Heart left ventricle (tissue), 16 donors: ENCODE measurements around the gene NAPA. TPM values are rescaled to one million over a fixed set of nuclear protein-coding genes. Genes with fewer than 3 reads are reported as not detected.
A peak's percentile ranks its signal among the peaks of the same experiment; 100 is the strongest.

Experiments
- ATAC-seq, 4 donors: fragments of 200-7000 bp; cut with Tn5 transposase; one replicate each; pipeline ENCODE4 v1.9.1; 2020 to 2022; ENCODE audit warnings: moderate library complexity in 4 of 4, mild to moderate bottlenecking in 3 of 4, moderate number of reproducible peaks in 1 of 4
- DNase-seq, 5 donors: peaks; one replicate each; pipeline ENCODE4 v3.0.0-alpha.2; 2020
- H3K27ac ChIP-seq, 12 donors: fragments of 200-600 bp; sonication (generic) in 4 of 12; one replicate each; pipeline versions ENCODE4 v1.5.0 to v1.8.0; 2016 to 2022; ENCODE audit warnings: mild to moderate bottlenecking in 2 of 12
- H3K27me3 ChIP-seq, 9 donors: fragments of 200-600 bp; sonication (generic) in 2 of 9; one replicate each; pipeline versions ENCODE4 v1.5.1 to v1.8.0; 2016 to 2022; ENCODE audit warnings: mild to moderate bottlenecking in 3 of 9
- H3K36me3 ChIP-seq, 9 donors: fragments of 200-600 bp; sonication (generic) in 2 of 9; one replicate each; pipeline versions ENCODE4 v1.5.0 to v1.8.0; 2018 to 2022; ENCODE audit warnings: mild to moderate bottlenecking in 2 of 9
- H3K4me1 ChIP-seq, 12 donors: fragments of 200-600 bp; sonication (generic) in 4 of 12; one replicate each; pipeline versions ENCODE4 v1.5.0 to v1.8.0; 2016 to 2022; ENCODE audit warnings: mild to moderate bottlenecking in 3 of 12
- H3K4me3 ChIP-seq, 12 donors: fragments of 200-600 bp; sonication (generic) in 4 of 12; one replicate each; pipeline versions ENCODE4 v1.5.0 to v1.8.0; 2017 to 2022; ENCODE audit warnings: mild to moderate bottlenecking in 9 of 12, moderate library complexity in 4 of 12
- H3K9me3 ChIP-seq, 12 donors: fragments of 200-600 bp; sonication (generic) in 4 of 12; one replicate each; pipeline versions ENCODE4 v1.5.0 to v1.8.0; 2016 to 2022; ENCODE audit warnings: mild to moderate bottlenecking in 1 of 12
- CTCF ChIP-seq, 12 donors: fragments of 200-600 bp; sonication (generic) in 4 of 12; IDR thresholded peaks; one replicate each; pipeline versions ENCODE4 v1.5.0 to v1.8.0; 2018 to 2022; ENCODE audit warnings: antibody characterized with exemption in 12 of 12, mild to moderate bottlenecking in 5 of 12
- POLR2A ChIP-seq, 2 donors: fragments of 450-650 bp; IDR thresholded peaks; one replicate each; pipeline ENCODE4 v1.6.1; 2017; ENCODE audit warnings: antibody characterized with exemption in 2 of 2, mild to moderate bottlenecking in 2 of 2, moderate library complexity in 2 of 2
- WGBS, 4 donors: extraction: QIAGEN DNeasy Blood & Tissue Kit in 2 of 4; methylation state at CpG; one replicate each; pipeline versions ENCODE4 v1.1.5 to v1.1.7; 2013 to 2018; 5-methylcytosine and 5-hydroxymethylcytosine counted together
- intact Hi-C, 10 donors: fragments of 100-400 bp; cut with DNase I; formaldehyde crosslinking; loops; one replicate each; pipeline versions ENCODE4 v1.11.1 to v1.14.2; 2022
- polyA plus RNA-seq, 2 donors: library from polyadenylated mRNA; stranded (reverse); fragments of 200-250 nt; gene quantifications; one replicate each; pipeline ENCODE4 v1.2.3, GENCODE V29; 2013
- total RNA-seq, 9 donors: library from RNA; depleted of rRNA in 2 of 9; stranded (reverse); fragments of >200 nt in 2 of 9; fragmentation: NEBNext Ultra II Directional in 3 of 9; extraction: Animal tissue kit (Norgen Biotek cat#: 25700) in 3 of 9; gene quantifications; one replicate each; pipeline versions ENCODE4 v1.1.0 to v1.2.4, GENCODE V29; 2016 to 2023
- donor health status: ischemic (EF 13 %, LVEDD 7.1; RV severe dilation, severe dysfunction).
- donor health status: healthy with polysubstance abuse.
- donor health status: DM: no; HTN: yes; CAD: no.
- donor health status: DM: no; HTN: no; CAD: no.
- donor health status: ischemic (EF 25% LVEDD 6.9; RV normal size, moderate dysfunction).
- donor health status: ischemic (EF 25% LVEDD 5.7; RV mildly dilated, moderate dysfunction).
- donor health status: healthy.
- donor health status: DM: yes; HTN: yes; CAD: no.
- donor health status: ischemic (EF 35%, LVEDD 5.7; RV mildly dilated, moderate dysfunction).
- donor health status: nonischemic (EF 11% LVEDD 7.7; RV severe dilation, severe dysfunction).
- donor health status: DM: yes; HTN: yes; CAD: no.
- donor health status: PGD.
- donor health status: ischemic (EF 29% LVEDD 5.4; RV normal size, mild dysfunction).
- donor health status: nonischemic (EF 23%, LVEDD 6.1; RV moderate dilation, normal function).

Gene NAPA
- total and polyA plus RNA-seq, 11 donors, result 113 to 238 (median 122) TPM

GRCh38 chr19:47541518-47541917 is 26.7 kb upstream of the NAPA start:
- Histone ChIP-seq H3K27ac (peak overlapping the region in 9 of 12 donors; percentile 4 to 88 (median 68)), H3K4me1 (peaks cover 0 to 16% (median 5%) of the 10 kb centered on the region in 12 donors), H3K9me3 (no peaks in the 10 kb centered on the region), H3K36me3 (no peaks in the 10 kb centered on the region), H3K4me3 (no peak overlapping the region), H3K27me3 (peaks cover 0 to 25% (median 12%) of the 10 kb centered on the region in 9 donors)
- DNase-seq (no peak), ATAC-seq (no peak)
- TF ChIP-seq CTCF (IDR thresholded peaks at IDR 0.05) (no peak), POLR2A (IDR thresholded peaks at IDR 0.05) (no peak)
- WGBS, 4 donors, result 68 to 80% (median 72%) methylated on average over 6 of the region's 6 CpGs
- intact Hi-C loops, result no loop called here

GRCh38 chr19:47540748-47541147 is 25.9 kb upstream of the NAPA start:
- DNase-seq (no peak), ATAC-seq (no peak)
- H3K27ac ChIP-seq, result peak overlapping the region in 1 of 12 donors; percentile 88
- no peaks in the 10 kb centered on the region for H3K36me3 ChIP-seq
- peaks cover 0 to 23% (median 12%) of the 10 kb centered on the region in 9 donors for H3K27me3 ChIP-seq
- intact Hi-C loops, result no loop called here
- TF ChIP-seq POLR2A (IDR thresholded peaks at IDR 0.05) (no peak), CTCF (IDR thresholded peaks at IDR 0.05) (peak in 2 of 12 donors; percentile 17 to 35)
- no peaks in the 10 kb centered on the region for H3K9me3 ChIP-seq
- no peak overlapping the region for H3K4me3 ChIP-seq
- H3K4me1 ChIP-seq, result peaks cover 0 to 16% (median 5%) of the 10 kb centered on the region in 12 donors
- 56 to 75% (median 69%) methylated on average over 4 of the region's 4 CpGs for WGBS, 4 donors

- H3K27me3 ChIP-seq, result peaks cover 0 to 14% (median 3%) of the 10 kb centered on the region in 9 donors
- WGBS, 4 donors, result 55 to 67% (median 64%) methylated on average over 12 of the region's 12 CpGs
- peak overlapping the region in 1 of 12 donors; percentile 88 for H3K27ac ChIP-seq
- no peak overlapping the region for H3K4me3 ChIP-seq
- intact Hi-C loops, result loop anchor here in 1 of 10 donors (10.0 kb wide), 1 partner anchor 165 kb away; no protein-coding TSS in a partner anchor
- H3K36me3 ChIP-seq, result no peaks in the 10 kb centered on the region
- DNase-seq, result no peak
- TF ChIP-seq POLR2A (IDR thresholded peaks at IDR 0.05) (no peak), CTCF (IDR thresholded peaks at IDR 0.05) (no peak)
- H3K9me3 ChIP-seq, result no peaks in the 10 kb centered on the region
- H3K4me1 ChIP-seq, result peaks cover 0 to 10% (median under 1%) of the 10 kb centered on the region in 12 donors
- ATAC-seq, result no peak
These were observed 25.0 kb upstream of the NAPA start for GRCh38 chr19:47539747-47540311.

- intact Hi-C loops, result loop anchor here in 1 of 10 donors (10.0 kb wide), 1 partner anchor 166 kb away; no protein-coding TSS in a partner anchor
- Histone ChIP-seq H3K4me3 (no peak overlapping the region), H3K4me1 (peaks cover 0 to 10% (median 0%) of the 10 kb centered on the region in 12 donors), H3K27me3 (peaks cover 0 to 6% (median 0%) of the 10 kb centered on the region in 9 donors), H3K9me3 (no peaks in the 10 kb centered on the region), H3K27ac (no peak overlapping the region), H3K36me3 (no peaks in the 10 kb centered on the region)
- no peak for TF ChIP-seq CTCF (IDR thresholded peaks at IDR 0.05)
- no peak for TF ChIP-seq POLR2A (IDR thresholded peaks at IDR 0.05)
- no peak for ATAC-seq
- DNase-seq, result no peak
- 81 to 93% (median 85%) methylated on average over 4 to 5 of the region's 5 CpGs for WGBS, 4 donors
These were observed 23.9 kb upstream of the NAPA start for GRCh38 chr19:47538812-47539211.
